Thoracic aorta (tissue), 2 donors: ENCODE results near the gene ZBTB7C. TPM values are rescaled to one million over a fixed set of nuclear protein-coding genes. Genes with fewer than 3 reads are reported as not detected.

Experiments used
- ATAC-seq: fragments of 150-250 bp; one replicate; pipeline ENCODE4 v1.8.0; 2017; ENCODE audit warnings: low read depth; ENCODE audit not compliant: insufficient number of reproducible peaks, low FRiP score
- DNase-seq: peaks from one replicate; pipeline ENCODE4 v3.0.0-alpha.2; 2020; ENCODE audit warnings: low spot score
- H3K27ac ChIP-seq, 2 donors: fragments of 200-600 bp; sonication (generic); 1 replicate in 1 of 2; 2 replicates in 1 of 2; pipeline ENCODE4 v1.5.1; 2016; ENCODE audit warnings: mild to moderate bottlenecking in 2 of 2, moderate library complexity in 2 of 2
- H3K27me3 ChIP-seq: fragments of 200-600 bp; sonication (generic); replicated peaks from 2 replicates; pipeline ENCODE4 v1.6.0; 2016; ENCODE audit warnings: mild to moderate bottlenecking; ENCODE audit not compliant: insufficient read depth
- H3K36me3 ChIP-seq: fragments of 200-600 bp; sonication (generic); one replicate; pipeline ENCODE4 v1.5.1; 2016
- H3K4me1 ChIP-seq, 2 donors: fragments of 200-600 bp; sonication (generic); 1 replicate in 1 of 2; 2 replicates in 1 of 2; pipeline versions ENCODE4 v1.5.1 to v1.6.0; 2016; ENCODE audit warnings: low read depth in 2 of 2, mild to moderate bottlenecking in 1 of 2; ENCODE audit not compliant: control insufficient read depth in 1 of 2
- H3K4me3 ChIP-seq: fragments of 200-600 bp; sonication (generic); 2 replicates; pipeline ENCODE4 v1.5.1; 2016; ENCODE audit warnings: mild to moderate bottlenecking
- H3K9me3 ChIP-seq: fragments of 200-600 bp; sonication (generic); 2 replicates; pipeline ENCODE4 v1.5.1; 2016
- CTCF ChIP-seq: fragments of 200-600 bp; sonication (generic); IDR thresholded peaks from one replicate; pipeline ENCODE4 v1.5.1; 2019; ENCODE audit warnings: antibody characterized with exemption
- total RNA-seq, 2 donors: library from RNA; depleted of rRNA; stranded (reverse); fragments of >200 nt; gene quantifications; one replicate each; pipeline versions ENCODE4 v1.1.0 to v1.2.3, GENCODE V29; 2016

Gene ZBTB7C
- total RNA-seq, 2 donors from 2014 or later, result 9.6 to 10.9 TPM

DNA sequence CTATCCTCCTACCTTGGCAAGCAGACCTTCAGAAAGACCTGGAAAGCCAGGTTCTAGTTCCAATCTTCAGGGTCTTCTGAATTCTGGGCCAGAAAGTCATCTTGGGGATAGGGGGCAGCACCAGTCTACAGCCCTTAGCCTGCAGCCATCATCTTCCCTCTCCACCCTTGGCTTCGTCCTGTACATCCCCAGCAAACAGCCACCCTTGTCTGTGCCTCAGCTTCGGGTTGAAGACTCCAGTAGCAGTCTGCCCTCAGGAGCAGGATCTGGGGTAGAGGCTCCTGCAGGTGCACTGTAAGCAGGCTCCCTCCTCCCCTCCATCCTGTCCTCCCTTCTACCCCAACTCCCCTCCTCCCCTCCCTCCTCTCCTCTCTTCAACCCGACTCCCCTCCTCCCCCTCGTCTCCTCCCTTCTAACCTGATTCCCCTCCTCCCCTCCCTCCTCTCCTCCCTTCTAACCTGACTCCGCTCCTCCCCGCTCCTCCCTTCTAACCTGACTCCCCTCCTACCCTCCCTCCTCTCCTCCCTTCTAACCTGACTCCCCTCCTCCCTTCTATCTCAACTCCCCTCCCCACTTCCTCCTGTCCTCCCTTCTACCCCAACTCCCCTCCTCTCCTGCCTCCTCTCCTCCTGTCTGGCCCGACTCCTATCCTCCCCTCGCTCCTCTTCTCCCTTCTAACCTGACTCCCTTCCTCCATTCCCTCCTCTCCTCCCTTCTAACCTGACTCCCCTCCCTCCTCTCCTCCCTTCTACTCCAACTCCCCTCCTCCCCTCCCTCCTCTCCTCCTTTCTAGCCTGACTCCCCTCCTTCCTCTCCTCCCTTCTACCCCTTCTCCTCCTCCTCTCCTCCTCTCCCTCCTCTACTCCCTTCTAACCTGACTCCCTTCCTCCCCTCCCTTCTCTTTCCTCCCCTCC is 388.6 kb downstream of the ZBTB7C start:
- H3K27ac ChIP-seq, result no peak overlapping the region
- TF ChIP-seq CTCF, result no peak
- DNase-seq (no peak), ATAC-seq (no peak)
- no peaks in the 10 kb centered on the region for H3K27me3 ChIP-seq
- no peak overlapping the region for H3K4me3 ChIP-seq
- no peaks in the 10 kb centered on the region for H3K36me3 ChIP-seq
- no peaks in the 10 kb centered on the region for H3K9me3 ChIP-seq
- peaks cover 3 to 13% of the 10 kb centered on the region in 2 donors for H3K4me1 ChIP-seq

- no peak overlapping the region for H3K27ac ChIP-seq
- ATAC-seq (no peak), DNase-seq (no peak)
- H3K27me3 ChIP-seq, result no peaks in the 10 kb centered on the region
- no peak for TF ChIP-seq CTCF
- peaks cover 3 to 13% of the 10 kb centered on the region in 2 donors for H3K4me1 ChIP-seq
- no peaks in the 10 kb centered on the region for H3K9me3 ChIP-seq
- no peaks in the 10 kb centered on the region for H3K36me3 ChIP-seq
- H3K4me3 ChIP-seq, result no peak overlapping the region
These were observed 389.4 kb downstream of the ZBTB7C start for GRCh38 chr18:48019557-48020325.

DNA sequence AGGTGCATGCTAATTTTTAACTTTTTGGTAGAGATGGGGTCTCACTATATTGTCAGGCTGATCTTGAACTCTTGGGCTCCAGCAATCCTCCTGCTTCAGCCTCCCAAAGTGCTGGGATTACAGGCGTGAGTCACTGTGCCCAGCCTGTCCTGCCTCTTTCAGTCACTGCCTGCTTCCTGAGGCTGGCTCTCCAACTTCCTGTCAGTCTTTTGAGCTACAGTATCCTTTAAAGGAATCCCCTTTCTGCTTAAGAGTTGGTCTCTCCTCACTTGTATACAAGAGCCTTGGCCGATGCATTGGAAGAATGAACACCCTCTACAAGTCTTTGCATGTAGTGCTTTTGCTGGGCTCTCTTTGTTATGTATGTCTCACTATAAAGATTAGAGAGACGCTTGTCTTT is 390.3 kb downstream of the ZBTB7C start:
- no peak overlapping the region for H3K27ac ChIP-seq
- no peak for TF ChIP-seq CTCF
- peaks cover 3 to 9% of the 10 kb centered on the region in 2 donors for H3K4me1 ChIP-seq
- no peaks in the 10 kb centered on the region for H3K9me3 ChIP-seq
- H3K4me3 ChIP-seq, result no peak overlapping the region
- H3K36me3 ChIP-seq, result no peaks in the 10 kb centered on the region
- DNase-seq (no peak), ATAC-seq (no peak)
- H3K27me3 ChIP-seq, result no peaks in the 10 kb centered on the region

DNA sequence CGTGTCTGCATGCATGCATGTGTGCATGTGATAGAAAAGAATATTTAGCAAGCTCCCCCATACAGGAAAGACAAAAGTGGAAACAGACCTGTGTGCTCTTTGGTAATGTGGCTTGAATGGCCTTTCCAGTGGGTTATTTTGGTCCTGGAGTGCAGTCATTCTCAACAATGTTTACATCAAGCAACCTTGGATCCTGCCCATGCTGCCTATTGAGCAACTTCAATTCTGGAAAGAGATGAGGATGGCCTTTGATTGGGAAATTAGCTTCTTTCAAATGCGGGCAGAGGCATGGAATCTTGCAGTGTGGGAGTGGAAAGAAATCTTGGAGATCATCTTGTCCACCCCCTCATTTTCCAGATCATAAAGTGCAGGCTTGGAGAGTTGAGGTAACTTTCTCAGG is 391.5 kb downstream of the ZBTB7C start:
- Histone ChIP-seq H3K27ac (no peak overlapping the region), H3K9me3 (no peaks in the 10 kb centered on the region), H3K4me3 (no peak overlapping the region), H3K27me3 (no peaks in the 10 kb centered on the region), H3K36me3 (no peaks in the 10 kb centered on the region), H3K4me1 (no peaks in the 10 kb centered on the region)
- TF ChIP-seq CTCF, result no peak
- DNase-seq, result no peak
- ATAC-seq, result no peak

GRCh38 chr18:48013162-48013561 is 396.0 kb downstream of the ZBTB7C start:
- no peaks in the 10 kb centered on the region for H3K27me3 ChIP-seq
- H3K4me3 ChIP-seq, result no peak overlapping the region
- no peaks in the 10 kb centered on the region for H3K9me3 ChIP-seq
- H3K27ac ChIP-seq, result no peak overlapping the region
- TF ChIP-seq CTCF, result no peak
- DNase-seq (no peak), ATAC-seq (no peak)
- H3K36me3 ChIP-seq, result no peaks in the 10 kb centered on the region
- H3K4me1 ChIP-seq, result no peaks in the 10 kb centered on the region
